ENCODE data around the gene DNAH11. TPM values are rescaled to one million over a fixed set of nuclear protein-coding genes. Genes with fewer than 3 reads are reported as not detected.

Gene DNAH11
- polyA plus RNA-seq, 1 donor from 2014 or later: 0.16 TPM

DNA sequence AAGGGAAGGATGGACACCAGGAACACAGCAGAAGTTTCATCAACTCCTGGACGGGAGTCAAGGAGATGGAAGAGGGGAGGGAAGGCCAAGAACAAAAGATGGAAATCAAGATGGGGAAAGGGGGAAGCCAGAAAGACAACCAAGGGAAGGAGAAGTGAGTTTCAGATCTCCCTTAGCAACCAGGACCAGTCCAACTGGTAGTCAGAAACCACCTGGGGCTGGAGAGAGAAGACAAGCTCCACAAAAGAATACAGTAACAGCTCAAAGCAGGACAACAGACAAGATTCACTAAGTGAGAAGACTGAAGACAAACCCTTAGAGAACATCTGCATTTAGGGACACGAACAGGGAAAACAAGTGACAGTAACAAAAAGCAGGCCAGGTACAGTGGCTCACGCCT, 372.3 kb downstream of the DNAH11 start:
- Histone ChIP-seq H3K9me3 (ENCODE audit: low read length) (no peaks in the 10 kb centered on the region), H2AFZ (ENCODE audit: low read depth, low read length) (no peak overlapping the region), H4K20me1 (ENCODE audit: insufficient read depth) (no peaks in the 10 kb centered on the region), H3K27me3 (ENCODE audit: insufficient read depth, low read depth, low read length) (no peaks in the 10 kb centered on the region), H3K27ac (ENCODE audit: low read length) (no peak overlapping the region), H3K9ac (ENCODE audit: low read length) (no peak overlapping the region), H3K4me2 (ENCODE audit: low read length) (no peak overlapping the region), H3F3A (ENCODE audit: insufficient read depth, low read length, poor library complexity, severe bottlenecking) (no peaks in the 10 kb centered on the region), H3K4me3 (ENCODE audit: low read length) (no peak overlapping the region), H3K9me2 (ENCODE audit: insufficient read depth, low read length) (no peaks in the 10 kb centered on the region), H3K36me3 (ENCODE audit: insufficient read depth, low read length) (no peaks in the 10 kb centered on the region), H3K79me2 (replicated peaks; ENCODE audit: insufficient read depth, low read length) (no peaks in the 10 kb centered on the region)
- TF ChIP-seq RAD21 (conservative IDR thresholded peaks at IDR 0.05): no peak
- TF ChIP-seq EP300 (conservative IDR thresholded peaks at IDR 0.05; ENCODE audit: poor library complexity, severe bottlenecking): no peak
- no peak for TF ChIP-seq MXI1 (conservative IDR thresholded peaks at IDR 0.05; ENCODE audit: poor library complexity, severe bottlenecking)
- no peak for TF ChIP-seq REST (IDR thresholded peaks at IDR 0.05; ENCODE audit: borderline replicate concordance)
- no peak for TF ChIP-seq EZH2 (IDR thresholded peaks at IDR 0.05; ENCODE audit: borderline replicate concordance, insufficient read depth, low read length, poor library complexity, severe bottlenecking)
- no peak for TF ChIP-seq SMC3 (conservative IDR thresholded peaks at IDR 0.05; ENCODE audit: poor library complexity)

GRCh38 chr7:21916176-21916575, 373.3 kb downstream of the DNAH11 start:
- Histone ChIP-seq H3K79me2 (replicated peaks; ENCODE audit: insufficient read depth, low read length) (no peaks in the 10 kb centered on the region), H3F3A (ENCODE audit: insufficient read depth, low read length, poor library complexity, severe bottlenecking) (no peaks in the 10 kb centered on the region), H3K4me3 (ENCODE audit: low read length) (peak overlapping the region; percentile 22), H3K9me3 (ENCODE audit: low read length) (no peaks in the 10 kb centered on the region), H3K36me3 (ENCODE audit: insufficient read depth, low read length) (no peaks in the 10 kb centered on the region), H3K9me2 (ENCODE audit: insufficient read depth, low read length) (no peaks in the 10 kb centered on the region), H3K4me2 (ENCODE audit: low read length) (no peak overlapping the region), H4K20me1 (ENCODE audit: insufficient read depth) (no peaks in the 10 kb centered on the region), H2AFZ (ENCODE audit: low read depth, low read length) (no peak overlapping the region), H3K27ac (ENCODE audit: low read length) (peak overlapping the region; percentile 61), H3K9ac (ENCODE audit: low read length) (no peak overlapping the region), H3K27me3 (ENCODE audit: insufficient read depth, low read depth, low read length) (no peaks in the 10 kb centered on the region)
- TF ChIP-seq EP300 (conservative IDR thresholded peaks at IDR 0.05; ENCODE audit: poor library complexity, severe bottlenecking): no peak
- TF ChIP-seq RAD21 (conservative IDR thresholded peaks at IDR 0.05): no peak
- TF ChIP-seq EZH2 (IDR thresholded peaks at IDR 0.05; ENCODE audit: borderline replicate concordance, insufficient read depth, low read length, poor library complexity, severe bottlenecking): no peak

DNA sequence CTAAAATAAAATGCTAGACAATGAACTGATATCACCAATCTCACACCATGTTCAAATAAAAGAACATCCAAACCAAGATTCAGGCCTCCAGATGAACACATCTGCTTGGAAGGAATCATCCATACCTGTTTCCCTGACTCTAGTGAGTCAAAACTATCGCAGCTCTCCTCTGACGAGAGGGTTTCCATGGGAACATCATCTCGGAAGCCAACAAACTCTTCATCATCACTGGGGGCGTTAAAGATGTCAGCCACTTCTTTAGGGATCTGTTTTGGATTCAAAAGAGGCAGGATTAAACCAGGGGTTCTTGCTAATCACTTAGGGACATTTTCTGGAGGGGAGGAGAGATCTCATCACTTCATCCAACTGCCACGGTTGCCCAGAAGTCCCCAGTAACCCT, 373.8 kb downstream of the DNAH11 start:
- H4K20me1 ChIP-seq (ENCODE audit: insufficient read depth): no peaks in the 10 kb centered on the region
- no peak overlapping the region for H2AFZ ChIP-seq (ENCODE audit: low read depth, low read length)
- H3K9ac ChIP-seq (ENCODE audit: low read length): no peak overlapping the region
- peak overlapping the region; percentile 22 for H3K4me3 ChIP-seq (ENCODE audit: low read length)
- H3K27me3 ChIP-seq (ENCODE audit: insufficient read depth, low read depth, low read length): no peaks in the 10 kb centered on the region
- no peak overlapping the region for H3K4me2 ChIP-seq (ENCODE audit: low read length)
- TF ChIP-seq MXI1 (conservative IDR thresholded peaks at IDR 0.05; ENCODE audit: poor library complexity, severe bottlenecking) (no peak), POLR2AphosphoS5 (IDR thresholded peaks at IDR 0.05) (peak; percentile 9), EP300 (conservative IDR thresholded peaks at IDR 0.05; ENCODE audit: poor library complexity, severe bottlenecking) (peak; percentile 34)
- H3K79me2 ChIP-seq (replicated peaks; ENCODE audit: insufficient read depth, low read length): no peaks in the 10 kb centered on the region
- H3F3A ChIP-seq (ENCODE audit: insufficient read depth, low read length, poor library complexity, severe bottlenecking): no peaks in the 10 kb centered on the region
- no peaks in the 10 kb centered on the region for H3K36me3 ChIP-seq (ENCODE audit: insufficient read depth, low read length)
- no peaks in the 10 kb centered on the region for H3K9me3 ChIP-seq (ENCODE audit: low read length)
- H3K27ac ChIP-seq (ENCODE audit: low read length): peak overlapping the region; percentile 61
- no peaks in the 10 kb centered on the region for H3K9me2 ChIP-seq (ENCODE audit: insufficient read depth, low read length)

Measured in neural cell (in vitro differentiated cells).